B cell (primary cell): ENCODE measurements around the gene PEX7. TPM values are rescaled to one million over a fixed set of nuclear protein-coding genes. Genes with fewer than 3 reads are reported as not detected.

Experiments used
- ATAC-seq: fragments of 200-7000 bp; cut with Tn5 transposase; one replicate; pipeline ENCODE4 v1.10.0; 2021; ENCODE audit warnings: low read depth, mild to moderate bottlenecking, moderate number of reproducible peaks, moderate library complexity
- CTCF ChIA-PET: fragments of 350-600 bp; sonication (Branson Sonifier 250); formaldehyde crosslinking; loops from one replicate; lab custom pipeline; 2021; ENCODE audit warnings: antibody characterized with exemption, inconsistent platforms; lab: Charles Lee
- POLR2A ChIA-PET: fragments of 350-600 bp; sonication (Branson Sonifier 250); formaldehyde crosslinking; loops from one replicate; lab custom pipeline; 2021; ENCODE audit warnings: antibody characterized with exemption; lab: Charles Lee
- DNase-seq: peaks from one replicate; pipeline ENCODE4 v3.0.0; 2013
- H2AFZ ChIP-seq: 2 replicates; pipeline ENCODE4 v1.6.1; 2012; ENCODE audit warnings: mild to moderate bottlenecking, low read depth, low read length; ENCODE audit not compliant: insufficient read depth, poor library complexity, severe bottlenecking
- H3K27ac ChIP-seq, 2 donors: 1 replicate in 1 of 2; 2 replicates in 1 of 2; pipeline ENCODE4 v1.5.1; 2012 to 2013; ENCODE audit warnings: low read length in 2 of 2, mild to moderate bottlenecking in 2 of 2, moderate library complexity in 1 of 2
- H3K27me3 ChIP-seq, 4 experiments: fragments of 200-600 bp in 1 of 4; sonication (generic) in 1 of 4; replicated peaks in 1 of 4; 1 replicate in 2 of 4; 2 replicates in 2 of 4; pipeline versions ENCODE4 v1.6.1 to v1.7.0; 2013 to 2016; ENCODE audit warnings: low read length in 3 of 4, mild to moderate bottlenecking in 2 of 4, mixed read lengths in 1 of 4, moderate library complexity in 1 of 4; ENCODE audit not compliant: insufficient read depth in 4 of 4, control insufficient read depth in 3 of 4; ENCODE audit errors: control extremely low read depth in 1 of 4
- H3K36me3 ChIP-seq, 2 experiments: replicated peaks in 1 of 2; 1 replicate in 1 of 2; 2 replicates in 1 of 2; pipeline versions ENCODE4 v1.6.1 to v1.7.1; 2013; ENCODE audit warnings: low read length in 1 of 2; ENCODE audit not compliant: insufficient read depth in 2 of 2, control insufficient read depth in 1 of 2; ENCODE audit errors: control extremely low read depth in 1 of 2, extremely low read depth in 1 of 2
- H3K4me1 ChIP-seq, 2 donors: fragments of 200-600 bp in 1 of 2; sonication (generic) in 1 of 2; 1 replicate in 1 of 2; 2 replicates in 1 of 2; pipeline versions ENCODE4 v1.5.1 to v1.6.1; 2013 to 2017; ENCODE audit warnings: low read length in 2 of 2; ENCODE audit not compliant: control insufficient read depth in 2 of 2, insufficient read depth in 2 of 2
- H3K4me2 ChIP-seq: replicated peaks from 2 replicates; pipeline ENCODE3; 2012; ENCODE audit warnings: mild to moderate bottlenecking, low read depth, low read length; ENCODE audit not compliant: poor library complexity, severe bottlenecking
- H3K4me3 ChIP-seq, 5 experiments: fragments of 200-600 bp in 1 of 5; sonication (generic) in 1 of 5; 1 replicate in 3 of 5; 2 replicates in 2 of 5; pipeline versions ENCODE4 v1.5.1 to v1.7.0; 2011 to 2016; ENCODE audit warnings: low read length in 4 of 5, mild to moderate bottlenecking in 4 of 5, low read depth in 2 of 5, control low read depth in 1 of 5, moderate library complexity in 1 of 5; ENCODE audit not compliant: insufficient read depth in 1 of 5; ENCODE audit errors: control extremely low read depth in 1 of 5, extremely low read depth in 1 of 5
- H3K79me2 ChIP-seq: fragments of 200-600 bp; sonication (generic); one replicate; pipeline ENCODE4 v1.6.0; 2016; ENCODE audit warnings: low read length; ENCODE audit not compliant: control insufficient read depth, insufficient read depth
- H3K9ac ChIP-seq: fragments of 200-600 bp; sonication (generic); 2 replicates; pipeline ENCODE4 v1.6.1; 2017; ENCODE audit warnings: mild to moderate bottlenecking, low read length, moderate library complexity
- H3K9me3 ChIP-seq, 3 donors: one replicate each; pipeline versions ENCODE4 v1.6.1 to v1.7.1; 2013; ENCODE audit warnings: low read length in 2 of 3; ENCODE audit not compliant: control insufficient read depth in 2 of 3, insufficient read depth in 1 of 3; ENCODE audit errors: control extremely low read depth in 1 of 3
- H4K20me1 ChIP-seq: 2 replicates; pipeline ENCODE4 v1.6.0; 2012; ENCODE audit warnings: mild to moderate bottlenecking, low read length; ENCODE audit not compliant: insufficient read depth, control insufficient read depth, poor library complexity, severe bottlenecking
- H3K27ac Mint-ChIP-seq: one replicate; pipeline ENCODE4 v1.8.0; 2021; ENCODE audit warnings: mixed read lengths
- H3K27me3 Mint-ChIP-seq: one replicate; pipeline ENCODE4 v1.8.0; 2021; ENCODE audit warnings: mixed read lengths
- H3K4me1 Mint-ChIP-seq: one replicate; pipeline ENCODE4 v1.8.0; 2021; ENCODE audit warnings: mixed read lengths
- H3K4me3 Mint-ChIP-seq: one replicate; pipeline ENCODE4 v1.8.0; 2021; ENCODE audit warnings: mixed read lengths
- H3K9me3 Mint-ChIP-seq: one replicate; pipeline ENCODE4 v1.8.0; 2022; ENCODE audit warnings: mixed read lengths; ENCODE audit not compliant: insufficient read depth
- CTCF ChIP-seq: fragments of 200-600 bp; IDR thresholded peaks from one replicate; pipeline ENCODE4 v1.8.0; 2022; ENCODE audit warnings: antibody characterized with exemption, mild to moderate bottlenecking
- EZH2 ChIP-seq: IDR thresholded peaks from 2 replicates; pipeline ENCODE4 v1.6.1; 2012; ENCODE audit warnings: borderline replicate concordance, low read depth, mild to moderate bottlenecking, moderate library complexity, low read length; ENCODE audit not compliant: insufficient read depth, poor library complexity, severe bottlenecking
- WGBS: methylation state at CpG from one replicate; pipeline ENCODE4 v1.1.5; 2013; ENCODE audit warnings: missing lambda C conversion rate; ENCODE audit not compliant: insufficient coverage; 5-methylcytosine and 5-hydroxymethylcytosine counted together
- intact Hi-C: fragments of 100-400 bp; cut with micrococcal nuclease; formaldehyde crosslinking; loops from one replicate; pipeline ENCODE4 v1.10.0; 2022
- polyA plus RNA-seq: library from polyadenylated mRNA; depleted of rRNA; stranded (reverse); fragments of >200 nt; gene quantifications from 2 replicates; pipeline ENCODE4 v1.2.3, GENCODE V29; 2012
- total RNA-seq, 2 donors: library from RNA; stranded (reverse); fragments of 120-200 nt in 1 of 2; gene quantifications; 1 replicate in 1 of 2; 2 replicates in 1 of 2; pipeline versions ENCODE4 v1.2.3 to v1.2.4, GENCODE V29; 2013 to 2022

The PEX7 gene
- total and polyA plus RNA-seq, 2 donors (not counting 1 experiment from before 2014, with no cell fraction given), result 3.9 TPM

GRCh38 chr6:136866872-136867416 is 44.6 kb downstream of the PEX7 start:
- Histone ChIP-seq H3K4me1 (no peaks in the 10 kb centered on the region), H4K20me1 (no peaks in the 10 kb centered on the region), H3K9me3 (peaks cover 0 to 7% (median 0%) of the 10 kb centered on the region in 3 donors), H3K4me2 (no peak overlapping the region), H3K27me3 (no peaks in the 10 kb centered on the region), H3K36me3 (peaks cover 2 to 8% of the 10 kb centered on the region in 2 experiments), H3K9ac (no peak overlapping the region), H2AFZ (no peak overlapping the region), H3K4me3 (no peak overlapping the region), H3K27ac (no peak overlapping the region), H3K79me2 (no peaks in the 10 kb centered on the region)
- H3K4me1 Mint-ChIP-seq, result no peaks in the 10 kb centered on the region
- no peaks in the 10 kb centered on the region for H3K27me3 Mint-ChIP-seq
- ChIA-PET CTCF (no interaction called here), POLR2A (no interaction called here)
- no peak for TF ChIP-seq EZH2
- TF ChIP-seq CTCF, result no peak
- DNase-seq, result no peak
- no peak for ATAC-seq
- no peak overlapping the region for H3K4me3 Mint-ChIP-seq
- H3K27ac Mint-ChIP-seq, result no peak overlapping the region
- H3K9me3 Mint-ChIP-seq, result no peaks in the 10 kb centered on the region
- intact Hi-C loops, result no loop called here
- no CpG with 5 or more reads among the region's 4 CpGs for WGBS

- Histone ChIP-seq H3K27ac (no peak overlapping the region), H3K9ac (no peak overlapping the region), H3K36me3 (peaks cover 5 to 17% of the 10 kb centered on the region in 2 experiments), H3K27me3 (no peaks in the 10 kb centered on the region), H3K79me2 (no peaks in the 10 kb centered on the region), H3K4me1 (no peaks in the 10 kb centered on the region), H4K20me1 (no peaks in the 10 kb centered on the region), H3K9me3 (peaks cover 10 to 15% (median 12%) of the 10 kb centered on the region in 3 donors), H3K4me3 (no peak overlapping the region), H2AFZ (no peak overlapping the region), H3K4me2 (no peak overlapping the region)
- no peak overlapping the region for H3K27ac Mint-ChIP-seq
- ChIA-PET CTCF (no interaction called here), POLR2A (no interaction called here)
- no peak overlapping the region for H3K4me3 Mint-ChIP-seq
- no peak for ATAC-seq
- H3K9me3 Mint-ChIP-seq, result peaks cover 4% of the 10 kb centered on the region
- WGBS, result 100% methylated on average over 1 of the region's 2 CpGs
- TF ChIP-seq CTCF (no peak), EZH2 (no peak)
- H3K27me3 Mint-ChIP-seq, result no peaks in the 10 kb centered on the region
- no peak for DNase-seq
- intact Hi-C loops, result no loop called here
- no peaks in the 10 kb centered on the region for H3K4me1 Mint-ChIP-seq
These were observed 47.1 kb downstream of the PEX7 start for GRCh38 chr6:136869451-136869850.
